GM12878 (cell line): ENCODE results near the gene PSMB9.

Source experiments
- JUND ChIP-seq: IDR thresholded peaks from 2 replicates; pipeline ENCODE4 v1.6.1; 2012; ENCODE audit warnings: low read depth, mild to moderate bottlenecking, low read length, improper control_type of control experiment, moderate library complexity
- POLR2A ChIP-seq: IDR thresholded peaks from 2 replicates; pipeline ENCODE4 v1.6.1; 2011; ENCODE audit warnings: low read depth, mild to moderate bottlenecking, low read length

- TF ChIP-seq JUND (no peak), POLR2A (peak; percentile 40; the same call in 1 of the 2 replicates)
Observed at GRCh38 chr6:32840604-32841246, 13.3 kb upstream of the PSMB9 start.
